ENCODE data around the gene ARID5B. TPM values are rescaled to one million over a fixed set of nuclear protein-coding genes. Genes with fewer than 3 reads are reported as not detected.

The ARID5B gene
- total RNA-seq, 1 donor from 2014 or later: 12.9 TPM

- DNase-seq (no peak), ATAC-seq (no peak)
- intact Hi-C loops (cut with micrococcal nuclease): no loop called here
These were observed 22.4 kb downstream of the ARID5B start for GRCh38 chr10:61923950-61924274.

- DNase-seq: no peak
- intact Hi-C loops (cut with micrococcal nuclease): no loop called here
- no peak for ATAC-seq
These were observed 28.1 kb downstream of the ARID5B start for GRCh38 chr10:61929555-61929954.

DNA sequence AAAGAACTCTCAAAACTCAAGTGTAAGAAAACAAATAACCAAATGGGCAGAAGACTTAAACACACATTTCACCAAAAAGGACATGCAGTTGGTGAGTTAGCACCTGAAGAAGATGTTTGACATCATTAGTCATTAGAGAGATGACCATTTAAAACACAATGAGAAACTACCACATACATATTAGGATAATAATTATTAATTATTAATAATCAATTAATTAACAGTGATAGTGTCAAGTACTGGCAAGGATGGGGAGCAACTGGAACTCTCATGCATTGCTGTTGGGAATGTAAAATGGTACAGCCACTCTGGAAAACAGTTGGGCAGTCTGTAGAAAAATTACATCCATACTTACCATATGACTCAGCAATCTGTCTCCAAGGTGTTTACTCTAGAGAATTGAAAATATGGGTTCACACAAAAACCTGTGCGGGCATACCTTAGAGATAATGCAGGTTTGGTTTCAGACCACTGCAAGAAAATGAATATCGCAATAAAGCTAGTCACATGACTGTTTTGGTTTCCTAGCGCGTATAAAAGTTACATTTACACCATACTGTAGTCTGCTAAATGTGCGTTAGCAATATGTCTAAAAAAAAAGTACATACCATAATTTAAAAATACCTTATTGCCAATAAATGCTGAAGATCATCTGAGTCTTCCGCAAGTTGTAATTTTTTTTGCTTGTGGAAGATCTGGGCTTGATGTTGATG lies 30.3 kb downstream of the ARID5B start:
- ATAC-seq: no peak
- DNase-seq: no peak
- intact Hi-C loops (cut with micrococcal nuclease): no loop called here

DNA sequence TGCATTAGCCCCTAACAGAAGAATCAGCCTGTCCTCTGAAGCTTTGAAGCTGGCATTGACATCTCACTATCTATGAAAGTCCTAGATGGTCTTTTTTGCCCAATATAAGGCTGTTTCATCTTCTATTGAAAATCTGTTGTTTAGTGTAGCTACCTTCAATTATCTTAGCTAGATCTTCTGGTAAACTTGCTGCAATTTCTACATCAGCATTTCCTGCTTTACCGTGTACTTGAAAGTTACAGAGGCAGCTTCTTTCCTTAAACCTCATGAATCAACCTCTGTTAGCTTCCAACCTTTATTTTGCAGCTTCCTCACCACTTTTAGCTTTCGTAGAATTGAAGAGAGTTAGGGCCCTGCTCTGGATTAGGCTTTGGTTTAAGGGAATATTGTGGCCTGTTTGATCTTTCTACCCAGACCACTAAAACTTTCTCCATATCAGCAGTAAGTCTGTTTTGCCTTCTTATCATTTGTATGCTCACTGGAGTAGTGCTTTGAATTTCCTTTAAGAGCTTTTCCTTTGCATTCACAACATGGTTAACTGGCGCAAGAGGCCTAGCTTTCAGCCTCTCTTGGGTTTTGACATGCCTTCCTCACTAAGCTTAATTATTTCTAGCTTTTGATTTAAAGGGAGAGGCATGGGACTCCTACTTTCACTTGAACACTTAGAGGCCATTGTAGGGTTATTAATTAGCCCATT lies 32.5 kb downstream of the ARID5B start:
- no peak for ATAC-seq
- DNase-seq: no peak
- intact Hi-C loops (cut with micrococcal nuclease): no loop called here

- intact Hi-C loops (cut with micrococcal nuclease): no loop called here
- no peak for DNase-seq
- no peak for ATAC-seq
These were observed 33.6 kb downstream of the ARID5B start for GRCh38 chr10:61935077-61935476.

DNA sequence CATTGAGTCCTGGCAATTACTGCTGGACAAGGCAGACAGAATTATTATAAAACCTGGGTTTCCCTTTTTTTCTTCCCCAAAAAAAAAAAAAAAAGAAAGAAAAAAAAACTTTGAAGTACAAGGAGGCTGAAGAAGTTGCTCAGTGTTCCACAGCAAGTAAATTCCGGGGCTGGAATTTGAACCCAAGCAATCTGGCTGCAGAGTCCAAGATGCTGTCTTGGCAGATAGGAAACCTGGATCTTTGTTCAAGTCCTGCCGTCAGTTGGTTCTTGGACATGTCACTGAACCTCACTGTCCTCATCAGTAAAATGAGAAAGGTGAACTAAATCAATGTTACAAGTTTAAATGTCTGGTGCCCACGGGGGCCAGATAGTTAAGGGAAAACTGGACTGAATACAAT lies 35.3 kb downstream of the ARID5B start:
- no peak for ATAC-seq
- intact Hi-C loops (cut with micrococcal nuclease): no loop called here
- no peak for DNase-seq

DNA sequence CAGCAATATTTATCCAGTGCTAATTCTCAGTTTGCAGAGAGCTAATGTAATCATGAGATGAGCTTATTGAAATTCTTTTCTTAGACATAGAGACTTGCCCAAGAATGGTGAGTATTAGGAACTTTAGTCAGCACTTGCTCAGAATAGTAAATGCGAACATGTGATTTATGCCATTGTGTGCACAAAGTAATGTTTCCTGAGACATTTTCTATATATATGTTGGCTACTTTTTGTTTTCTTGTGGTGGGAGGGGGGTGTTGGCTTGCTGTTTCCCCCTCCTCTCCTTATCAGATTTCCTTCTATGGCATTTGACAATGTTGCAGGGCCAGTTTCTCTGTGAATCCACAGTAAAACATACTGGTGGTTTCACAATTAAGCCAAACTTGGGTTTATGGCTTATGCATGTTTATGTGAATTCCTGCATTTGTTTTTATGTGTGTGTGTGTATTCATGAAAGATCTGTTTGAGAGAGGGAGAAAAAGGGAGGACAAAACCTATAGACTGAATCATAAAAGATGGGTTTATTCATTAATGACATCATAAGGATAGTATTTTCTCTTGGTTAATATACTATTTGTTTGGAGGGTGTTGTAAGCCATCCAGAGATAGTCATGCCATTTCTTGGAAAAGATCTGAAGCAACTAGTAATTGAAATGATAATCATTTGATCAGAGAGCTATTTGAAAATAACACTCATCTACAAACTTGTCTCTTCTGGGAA lies 36.3 kb downstream of the ARID5B start:
- DNase-seq: no peak
- no peak for ATAC-seq
- intact Hi-C loops (cut with micrococcal nuclease): no loop called here

DNA sequence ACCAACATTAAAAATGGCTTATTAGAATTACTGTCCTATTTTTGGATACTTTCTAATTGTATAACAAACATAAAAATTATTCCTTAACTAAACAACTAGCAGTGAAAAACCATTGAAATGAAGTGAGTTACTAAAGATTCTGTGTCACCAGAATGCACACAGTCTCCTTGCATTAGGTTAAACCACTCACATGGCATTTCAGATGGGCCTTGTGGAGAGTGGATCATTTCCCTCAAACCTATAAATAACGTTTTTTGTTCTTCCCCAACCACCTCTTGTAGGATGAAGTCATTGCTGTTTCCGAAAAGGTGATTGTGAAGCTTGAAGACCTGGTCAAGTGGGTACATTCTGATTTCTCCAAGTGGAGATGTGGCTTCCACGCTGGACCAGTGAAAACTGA lies 38.4 kb downstream of the ARID5B start:
- ATAC-seq: no peak
- DNase-seq: no peak
- intact Hi-C loops (cut with micrococcal nuclease): no loop called here

DNA sequence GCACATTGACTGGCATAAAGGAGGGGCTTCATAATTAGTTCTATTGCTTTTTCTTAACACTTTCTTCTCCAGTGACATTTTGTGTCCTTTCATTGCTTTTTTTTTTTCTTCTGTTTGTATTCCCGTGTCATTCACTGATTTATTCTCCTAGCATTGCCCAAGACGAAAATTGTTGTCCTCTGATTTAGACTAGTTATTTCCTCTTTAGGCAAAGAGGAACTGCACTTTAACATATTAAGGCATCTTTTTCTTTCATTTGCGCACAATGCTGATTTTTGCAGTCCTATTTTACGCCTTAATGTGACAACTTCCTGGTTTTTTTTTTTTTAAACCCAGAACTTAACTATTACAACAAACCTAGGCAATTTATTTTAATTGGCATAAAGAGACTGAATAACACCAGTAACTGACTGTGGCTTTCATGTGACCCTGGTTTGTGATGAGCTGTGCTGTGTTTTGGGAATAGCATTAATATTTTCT lies 39.7 kb downstream of the ARID5B start:
- intact Hi-C loops (cut with micrococcal nuclease): no loop called here
- DNase-seq (no peak), ATAC-seq (no peak)

DNA sequence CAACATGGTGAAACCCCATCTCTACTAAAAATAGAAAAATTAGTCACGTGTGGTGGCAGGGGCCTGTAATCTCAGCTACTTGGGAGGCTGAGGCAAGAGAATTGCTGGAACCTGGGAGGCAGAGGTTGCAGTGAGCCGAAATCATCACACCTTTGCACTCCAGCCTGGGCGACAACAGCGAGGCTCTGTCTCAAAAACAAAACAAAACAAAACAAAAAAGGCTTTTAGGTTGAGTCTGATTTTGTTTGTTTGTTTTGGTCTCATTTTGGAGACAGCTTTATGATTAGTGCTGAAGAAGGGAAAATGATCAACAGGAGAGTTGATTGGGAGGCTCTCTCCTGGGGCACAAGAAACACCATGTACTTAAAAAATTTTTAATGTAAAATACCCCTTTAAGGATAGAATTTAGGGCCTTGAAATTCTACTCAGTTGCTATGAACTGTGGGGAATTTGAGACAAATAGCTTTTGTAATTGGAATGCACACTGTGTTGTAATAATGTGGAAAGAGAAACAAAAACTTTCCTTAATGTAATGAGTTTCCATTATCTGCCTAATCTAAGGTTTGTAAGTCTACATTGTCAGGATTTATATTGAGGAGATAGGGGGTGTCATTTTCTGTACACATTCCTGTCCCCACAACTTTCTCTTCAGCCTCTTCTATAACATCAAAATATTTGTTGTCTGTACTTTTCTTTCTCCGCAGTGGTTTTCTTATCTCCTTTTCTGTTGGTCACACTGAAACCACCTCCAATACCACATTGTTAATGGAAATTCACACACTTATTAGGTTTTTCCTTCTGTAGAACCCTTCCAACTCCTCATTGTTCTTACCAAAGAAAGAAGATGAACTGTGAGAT lies 41.3 kb downstream of the ARID5B start:
- ATAC-seq (peak; percentile 39), DNase-seq (no peak)
- intact Hi-C loops (cut with micrococcal nuclease): no loop called here

DNA sequence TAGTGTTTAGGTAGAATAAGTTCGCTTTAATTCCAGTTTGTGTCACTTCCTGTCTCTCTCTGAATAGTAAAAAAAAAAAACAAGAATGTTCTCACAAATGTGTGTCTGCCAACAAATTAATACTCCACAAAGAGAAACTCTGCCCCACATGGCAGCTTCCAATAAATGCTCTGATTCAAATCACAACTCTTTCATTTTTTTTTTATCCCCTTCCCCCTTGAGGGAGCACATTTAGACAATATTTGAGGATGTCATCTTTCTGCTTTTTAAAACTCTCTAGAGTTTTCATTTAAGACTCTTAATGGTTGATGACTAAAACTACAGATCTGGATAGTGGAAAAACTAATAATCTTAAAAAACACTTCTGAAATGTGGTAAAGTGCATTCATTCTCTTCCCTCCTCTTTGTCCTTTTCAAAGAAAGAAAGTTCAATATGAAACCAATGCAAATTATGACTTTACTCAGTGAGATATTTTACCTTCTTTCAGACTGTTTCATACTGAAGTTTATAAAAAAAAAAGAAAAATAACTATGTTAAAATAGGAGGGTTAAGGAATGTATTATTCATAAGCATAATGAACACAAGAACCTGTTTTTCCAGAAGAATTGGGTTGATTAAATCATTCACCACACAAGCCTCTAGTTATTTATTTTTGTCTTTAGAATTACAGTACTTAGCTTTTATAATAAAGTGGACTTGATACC lies 42.3 kb downstream of the ARID5B start:
- DNase-seq: no peak
- peak; percentile 56 for ATAC-seq
- intact Hi-C loops (cut with micrococcal nuclease): no loop called here

- intact Hi-C loops (cut with micrococcal nuclease): no loop called here
- no peak for ATAC-seq
- no peak for DNase-seq
These were observed 43.1 kb downstream of the ARID5B start for GRCh38 chr10:61944410-61945147.

GRCh38 chr10:61949687-61950086 lies 48.2 kb downstream of the ARID5B start:
- intact Hi-C loops (cut with micrococcal nuclease): no loop called here
- ATAC-seq (no peak), DNase-seq (no peak)

GRCh38 chr10:61950449-61951143 lies 49.1 kb downstream of the ARID5B start:
- ATAC-seq (no peak), DNase-seq (no peak)
- intact Hi-C loops (cut with micrococcal nuclease): no loop called here

GRCh38 chr10:61951144-61951483 lies 49.6 kb downstream of the ARID5B start:
- ATAC-seq (no peak), DNase-seq (no peak)
- intact Hi-C loops (cut with micrococcal nuclease): no loop called here

DNA sequence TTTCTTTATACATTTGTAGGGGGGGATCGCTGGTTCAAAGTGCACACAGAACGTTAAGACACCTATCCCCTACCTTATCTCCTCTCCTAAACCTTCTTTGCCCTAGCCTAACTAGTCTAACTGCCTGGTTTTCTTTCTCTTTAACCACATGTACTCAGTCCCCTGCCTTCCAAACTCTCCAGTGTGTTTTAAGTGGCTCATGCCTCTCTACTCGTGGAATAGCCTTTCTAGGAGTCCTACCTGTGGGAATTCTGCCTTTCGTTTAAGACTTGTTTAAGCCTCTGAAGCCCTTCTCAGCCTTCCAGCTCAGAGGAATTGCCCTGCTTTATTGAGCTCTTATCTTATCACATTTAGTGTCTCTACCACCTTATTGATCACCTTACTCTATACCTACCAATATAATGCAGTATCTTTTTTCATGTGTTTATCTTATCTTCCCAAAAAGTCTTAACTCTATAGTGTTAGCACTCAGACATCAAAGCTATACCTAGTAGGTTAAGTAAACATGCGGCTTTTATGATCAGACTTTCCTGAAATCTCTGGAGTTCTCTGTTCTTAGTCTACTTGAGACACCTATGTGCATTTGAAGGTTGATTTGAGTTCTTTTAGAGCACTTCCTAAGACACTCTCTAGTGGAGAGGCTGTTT lies 50.7 kb downstream of the ARID5B start:
- ATAC-seq: no peak
- intact Hi-C loops (cut with micrococcal nuclease): no loop called here
- no peak for DNase-seq

DNA sequence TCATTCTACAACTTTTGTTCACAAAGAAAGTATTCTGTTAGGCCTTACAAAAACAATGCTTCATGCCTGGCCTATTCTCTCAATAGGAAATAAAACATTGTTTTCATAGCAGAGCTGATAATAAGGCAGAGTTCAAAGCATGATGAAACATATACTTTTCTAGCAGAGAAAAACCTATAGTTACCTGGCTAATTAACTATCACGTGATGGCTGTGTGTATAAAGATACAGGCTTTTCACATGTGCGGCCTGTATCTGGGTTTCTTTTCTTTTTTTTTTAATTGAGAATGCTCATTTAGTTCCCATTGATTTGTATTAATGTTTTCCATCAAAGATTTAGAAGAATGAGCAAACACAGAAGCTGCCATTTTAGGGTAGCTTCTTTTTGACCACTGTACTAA lies 51.7 kb downstream of the ARID5B start:
- intact Hi-C loops (cut with micrococcal nuclease): no loop called here
- DNase-seq: no peak
- no peak for ATAC-seq

All from left ventricle myocardium superior (tissue), 1 donor.